ENCODE results near the gene SCFD2.
"Not testable (repeated sequence)": the region's sequence is repeated elsewhere in the genome, so short reads cannot be mapped to it uniquely, and the experiment has no call there.

Gene SCFD2

DNA sequence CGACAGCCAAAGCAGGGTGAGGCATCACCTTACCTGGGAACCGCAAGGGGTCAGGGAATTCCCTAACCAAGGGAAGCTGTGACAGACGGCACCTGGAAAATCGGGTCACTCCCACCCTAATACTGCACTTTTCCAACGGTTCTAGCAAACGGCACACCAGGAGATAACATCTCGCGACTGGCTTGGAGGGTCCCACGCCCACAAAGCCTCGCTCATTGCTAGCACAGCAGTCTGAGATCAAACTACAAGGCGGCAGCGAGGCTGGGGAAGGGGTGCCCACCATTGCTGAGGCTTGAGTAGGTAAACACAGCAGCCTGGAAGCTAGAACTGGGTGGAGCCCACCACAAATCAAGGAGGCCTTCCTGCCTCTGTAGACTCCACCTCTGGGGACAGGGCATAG lies 25.7 kb downstream of the SCFD2 start:
- DNase-seq, result not testable (repeated sequence)

DNA sequence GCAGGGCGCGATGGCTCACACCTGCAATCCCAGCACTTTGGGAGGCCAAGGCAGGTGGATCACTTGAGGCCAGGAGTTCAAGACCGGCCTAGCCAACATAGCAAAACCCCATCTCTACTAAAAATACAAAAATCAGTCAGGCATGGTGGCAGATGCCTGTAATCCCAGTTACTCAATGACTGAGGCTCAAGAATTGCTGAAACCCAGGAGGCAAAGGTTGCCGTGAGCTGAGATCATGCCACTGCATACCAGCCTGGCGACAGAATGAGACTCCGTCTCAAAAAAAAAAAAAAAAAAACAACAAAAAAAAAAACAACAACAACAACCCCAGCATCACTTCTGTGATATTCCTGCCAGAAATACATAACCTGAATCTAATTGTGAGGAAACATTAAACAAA lies 30.9 kb downstream of the SCFD2 start:
- not testable (repeated sequence) for DNase-seq

DNA sequence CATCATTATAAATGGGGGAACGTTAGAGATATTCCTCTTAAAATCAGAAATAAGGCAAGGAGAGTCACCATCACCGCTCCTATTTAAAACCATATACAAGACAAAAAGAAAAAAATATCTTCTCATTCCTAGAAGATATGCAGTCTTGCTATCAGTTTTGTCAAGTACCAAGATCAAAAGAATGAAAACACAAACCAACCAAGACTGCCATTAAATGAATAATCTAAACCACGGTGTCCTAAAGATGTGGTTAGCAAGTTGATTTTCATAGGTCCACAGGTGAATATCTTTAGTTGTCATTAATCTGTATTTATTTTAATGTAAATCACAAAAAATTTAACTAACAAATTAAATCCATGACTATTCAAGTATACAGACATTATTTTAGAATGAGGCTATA lies 39.3 kb downstream of the SCFD2 start:
- no peak for DNase-seq

DNA sequence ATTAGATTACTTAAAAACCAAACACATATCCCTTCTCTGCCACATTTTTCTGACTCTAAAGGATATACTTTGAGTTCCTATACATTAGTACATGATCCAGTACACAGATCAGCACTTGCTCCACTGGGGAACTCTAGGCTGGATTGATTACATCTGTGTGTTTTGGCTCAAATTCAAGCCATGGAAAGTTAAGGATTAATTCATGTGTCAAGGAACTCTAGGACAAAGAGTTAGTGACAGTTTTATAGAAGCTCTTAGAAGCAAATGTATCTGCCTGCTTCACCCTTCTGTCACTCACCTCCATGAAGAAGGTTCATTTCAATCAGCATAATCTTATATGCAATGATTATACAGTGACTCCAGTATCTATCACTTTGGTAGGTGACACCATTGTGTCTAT lies 43.2 kb downstream of the SCFD2 start:
- DNase-seq, result no peak

DNA sequence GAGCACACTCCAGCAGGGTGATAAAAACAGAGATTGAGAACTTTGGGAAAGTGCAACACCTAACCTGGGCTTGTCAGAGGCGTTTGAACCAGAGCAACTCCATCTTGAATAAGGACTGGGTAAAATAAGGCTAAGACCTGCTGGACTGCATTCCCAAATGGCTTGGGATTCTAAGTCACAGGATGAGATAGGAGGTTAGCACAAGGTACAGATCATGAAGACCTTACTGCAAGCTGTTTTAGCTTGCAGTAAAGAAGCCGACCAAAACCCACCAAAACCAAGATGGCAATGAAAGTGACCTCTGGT lies 43.9 kb downstream of the SCFD2 start:
- DNase-seq, result no peak

DNA sequence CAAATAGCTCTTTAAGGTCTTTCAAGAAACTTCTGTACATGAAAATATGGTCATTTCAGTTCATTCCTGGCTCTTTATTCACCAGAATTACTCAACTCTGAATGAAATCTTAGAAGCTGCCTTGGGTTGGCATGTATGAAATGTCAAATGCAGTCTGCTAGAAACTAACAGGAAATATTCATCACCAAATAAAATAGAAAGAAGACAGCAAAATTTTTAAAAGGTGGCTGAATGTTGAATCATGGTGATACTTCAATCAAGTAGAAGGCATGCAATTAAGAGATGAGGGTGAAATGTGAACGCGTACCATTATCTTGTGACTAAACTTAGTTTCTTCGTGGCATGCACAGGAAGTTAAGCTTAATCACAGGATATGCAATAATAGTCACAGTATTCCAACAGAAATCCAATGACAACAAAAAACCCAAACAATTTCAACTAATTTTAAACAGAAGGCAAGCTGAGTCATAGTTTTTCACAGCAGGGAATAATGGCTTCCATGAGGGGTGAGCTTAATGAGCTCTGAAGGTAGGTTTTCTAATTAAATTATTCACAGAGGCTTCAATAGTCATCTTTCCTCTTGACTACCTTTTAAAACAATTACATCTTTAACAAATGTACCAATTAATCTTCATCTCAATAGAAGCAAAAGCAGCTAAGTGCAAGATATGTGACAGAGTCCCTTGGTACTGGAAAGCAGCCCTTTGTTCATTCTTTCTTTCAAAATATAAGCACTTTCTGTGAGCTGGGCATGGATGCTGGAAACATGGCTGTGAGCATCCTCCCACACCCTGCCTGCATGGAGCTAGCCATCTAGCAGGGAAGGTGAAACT lies 44.5 kb downstream of the SCFD2 start:
- DNase-seq, result no peak

DNA sequence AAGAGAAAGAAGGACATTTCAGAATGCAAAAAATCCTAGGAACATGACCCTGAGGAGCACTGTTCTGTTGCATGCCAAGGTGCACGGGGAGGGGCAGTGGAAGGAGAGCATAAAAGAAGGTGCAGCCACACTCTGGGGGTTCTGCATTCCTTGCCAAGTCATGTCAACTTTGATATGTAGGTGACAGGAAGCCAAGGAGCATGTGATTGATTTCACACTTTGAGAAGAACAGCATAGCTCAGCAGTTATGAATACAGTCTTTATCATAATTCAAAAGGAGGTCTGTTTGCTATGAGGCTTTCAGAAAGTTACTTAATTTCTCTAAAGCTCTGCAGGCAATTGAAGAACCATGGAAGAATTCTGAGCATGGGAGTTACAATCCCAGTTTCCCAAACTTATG lies 50.6 kb downstream of the SCFD2 start:
- no peak for DNase-seq

DNA sequence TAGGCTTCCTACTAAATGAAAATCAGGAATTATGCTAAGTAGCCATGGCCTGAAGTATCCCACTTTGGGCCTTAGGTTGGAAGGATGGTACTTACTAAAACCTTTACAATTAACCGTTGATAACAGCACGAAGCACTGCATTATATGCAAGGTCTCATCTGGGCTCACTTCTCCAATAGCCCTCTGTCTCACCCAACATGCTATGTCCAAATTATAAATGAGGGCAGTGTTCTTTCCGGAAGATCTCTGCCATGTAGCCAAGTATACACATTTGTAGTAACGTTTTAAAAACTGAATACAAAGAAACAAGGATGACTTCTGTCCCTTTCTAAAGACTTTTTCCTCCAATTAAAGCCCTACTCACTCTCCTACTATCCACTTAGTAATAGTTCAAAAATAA lies 51.6 kb downstream of the SCFD2 start:
- no peak for DNase-seq

DNA sequence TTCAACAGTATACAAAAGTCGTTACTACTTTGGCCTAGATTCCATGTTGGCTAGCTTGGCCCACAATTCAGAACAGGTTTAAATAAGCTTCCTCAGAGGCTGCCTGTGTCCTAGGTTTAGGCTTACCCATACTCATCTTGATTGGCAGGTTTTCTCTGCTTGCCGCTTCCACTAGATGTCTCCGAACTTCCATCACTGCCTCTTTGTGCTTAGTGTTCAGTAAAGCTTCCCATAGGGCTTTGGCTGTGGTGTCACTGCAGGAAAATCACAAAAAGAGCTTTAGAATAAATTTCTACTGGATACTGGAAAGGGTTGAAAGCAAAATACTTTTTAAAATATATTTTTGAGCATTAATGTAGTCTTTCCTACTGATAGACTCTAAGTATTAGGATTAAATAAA lies 52.4 kb downstream of the SCFD2 start:
- DNase-seq, result no peak

DNA sequence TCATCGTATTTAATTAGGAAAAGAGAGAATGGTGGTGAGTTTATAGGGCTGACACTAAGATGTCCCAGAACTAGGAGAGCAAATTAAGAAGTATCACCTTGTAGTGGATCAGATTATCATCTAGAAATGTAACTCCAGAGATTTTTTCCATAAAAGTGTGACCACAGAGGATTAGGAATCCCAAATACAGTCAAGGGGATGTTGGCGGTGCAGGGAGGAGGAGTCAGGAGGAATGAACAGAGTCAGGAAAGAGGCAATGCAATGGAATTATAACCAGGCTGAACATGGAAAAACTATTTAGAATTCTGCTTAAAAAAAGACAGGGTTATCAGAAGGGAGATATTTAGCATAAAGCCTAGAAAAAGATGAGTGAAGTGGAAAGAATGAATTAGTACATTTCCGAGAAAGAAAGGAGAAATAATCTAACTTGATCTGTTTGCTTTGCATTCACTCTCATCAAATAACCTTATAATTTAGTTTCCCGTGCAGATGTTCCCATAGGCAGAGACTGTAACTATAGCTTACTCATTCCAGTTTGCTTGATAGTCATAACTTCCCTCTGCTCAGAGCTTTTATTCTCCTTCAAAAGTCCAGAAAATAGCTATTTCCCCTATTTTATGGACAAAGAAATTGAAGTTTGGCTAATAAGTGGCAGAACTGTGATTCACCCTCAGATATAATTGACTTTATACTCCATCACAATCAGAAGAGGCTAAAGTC lies 56.4 kb downstream of the SCFD2 start:
- DNase-seq, result no peak

DNA sequence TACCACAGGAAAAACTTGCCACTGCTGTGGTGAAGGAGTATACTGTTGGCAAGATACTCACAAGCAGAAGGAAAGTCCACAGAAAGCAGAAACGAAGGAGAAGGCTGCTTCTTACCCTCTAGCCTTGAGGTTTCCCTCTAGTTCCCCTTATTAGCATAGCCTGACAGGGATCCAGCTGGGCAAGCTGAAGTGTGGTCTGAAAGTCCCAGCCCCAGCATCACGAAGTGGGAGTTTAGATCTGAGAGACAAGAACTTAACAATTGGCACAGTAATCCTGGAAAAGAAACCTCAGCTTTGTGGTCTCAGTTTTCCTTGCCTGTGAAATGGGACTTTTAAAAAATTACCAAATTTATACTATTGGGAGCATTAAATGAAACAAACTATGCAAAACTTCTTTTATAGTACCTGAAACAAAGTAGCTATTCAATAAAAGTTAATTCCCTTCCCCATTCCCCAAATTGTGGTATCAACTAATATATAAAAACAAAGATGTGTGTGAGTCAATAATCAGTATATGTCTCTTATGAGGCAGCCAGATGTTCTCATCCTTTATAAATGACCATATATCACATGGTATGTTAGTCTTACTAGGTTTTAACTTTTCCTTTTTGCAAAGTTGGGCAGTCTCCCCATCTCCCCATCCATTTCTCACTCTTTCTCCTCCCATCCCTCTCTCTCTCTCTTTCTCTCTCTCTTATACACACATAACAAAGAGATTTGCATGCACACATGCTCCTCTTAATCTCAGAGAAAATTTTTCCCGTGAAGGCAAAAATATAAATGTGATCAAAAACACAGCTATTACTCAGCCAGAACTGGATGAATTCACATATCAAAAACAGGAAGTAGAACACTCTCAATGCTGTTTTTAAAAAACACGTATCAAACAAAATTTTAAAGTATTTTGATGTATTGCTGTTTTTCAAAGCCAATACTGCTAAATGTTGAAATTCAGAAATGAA lies 57.8 kb downstream of the SCFD2 start:
- no peak for DNase-seq

DNA sequence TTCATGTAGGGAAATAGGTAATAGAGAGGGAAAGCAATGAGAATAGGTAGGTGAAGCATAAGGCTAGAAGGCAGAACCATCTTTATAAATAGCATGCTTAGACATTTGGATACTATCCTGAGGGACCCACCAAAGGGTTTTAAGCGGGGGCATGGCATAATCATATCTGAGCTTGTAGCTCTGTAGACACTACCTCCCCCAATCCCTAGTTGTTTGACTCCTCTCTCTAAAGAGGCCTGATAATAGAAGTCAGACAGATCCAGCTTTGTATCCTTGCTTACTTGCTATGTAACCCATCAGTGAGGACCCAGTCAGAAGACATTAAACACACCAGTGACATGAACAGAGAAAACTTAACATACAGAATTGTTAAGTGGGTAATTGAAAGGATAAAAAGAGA lies 58.7 kb downstream of the SCFD2 start:
- DNase-seq, result no peak

DNA sequence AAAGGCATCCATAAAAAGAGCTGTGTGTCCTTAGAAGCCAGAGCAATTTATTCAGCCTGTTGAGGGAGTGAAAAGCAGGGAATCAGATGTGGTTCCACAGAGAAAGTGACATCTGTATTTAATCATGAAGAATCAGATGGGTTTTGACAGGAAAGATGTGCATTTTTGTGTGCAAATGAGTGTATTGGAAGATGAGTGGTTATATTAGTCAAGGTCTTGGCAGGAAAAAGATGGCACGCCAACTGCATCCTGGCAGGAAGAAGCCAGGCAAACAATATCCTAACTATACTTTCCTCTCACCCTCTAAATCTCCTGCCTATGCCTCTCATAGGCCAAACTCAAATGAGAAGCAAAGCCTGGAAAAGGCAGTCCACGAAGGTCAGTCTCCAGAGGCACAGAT lies 59.1 kb downstream of the SCFD2 start:
- DNase-seq, result no peak

DNA sequence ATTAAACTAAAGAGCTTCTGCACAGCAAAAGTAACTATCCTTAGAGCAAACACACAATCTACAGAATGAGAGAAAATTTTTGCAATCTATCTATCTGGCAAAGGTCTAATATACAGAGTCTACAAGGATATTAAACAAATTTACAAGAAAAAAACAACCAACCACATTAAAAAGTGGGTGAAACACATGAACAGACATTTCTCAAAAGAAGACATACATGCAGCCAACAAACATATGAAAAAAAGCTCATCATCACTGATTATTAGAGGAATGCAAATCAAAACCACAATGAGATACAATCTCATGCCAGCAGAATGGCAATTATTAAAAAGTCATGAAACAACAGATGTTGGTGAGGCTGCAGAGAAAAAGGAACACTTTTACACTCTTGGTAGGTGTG lies 73.7 kb downstream of the SCFD2 start:
- not testable (repeated sequence) for DNase-seq

DNA sequence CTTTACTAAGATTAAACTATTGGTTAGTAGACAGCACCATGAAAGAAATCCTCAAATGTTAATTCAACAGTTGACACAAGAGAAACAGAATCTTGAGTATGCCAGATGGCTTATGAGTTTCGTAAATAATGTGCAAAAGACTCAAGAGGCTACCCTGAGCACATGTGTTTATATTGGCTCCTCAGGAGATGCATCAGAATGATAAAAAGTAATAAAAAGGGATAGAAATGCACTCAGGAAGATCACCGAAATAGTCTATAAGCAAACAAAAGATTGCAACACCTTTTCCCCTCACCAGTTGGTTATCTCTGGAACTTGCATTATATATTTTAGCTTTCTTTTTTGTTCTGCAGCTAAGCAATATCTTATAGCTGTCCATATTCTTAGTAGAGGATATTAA lies 84.4 kb downstream of the SCFD2 start:
- no peak for DNase-seq

DNA sequence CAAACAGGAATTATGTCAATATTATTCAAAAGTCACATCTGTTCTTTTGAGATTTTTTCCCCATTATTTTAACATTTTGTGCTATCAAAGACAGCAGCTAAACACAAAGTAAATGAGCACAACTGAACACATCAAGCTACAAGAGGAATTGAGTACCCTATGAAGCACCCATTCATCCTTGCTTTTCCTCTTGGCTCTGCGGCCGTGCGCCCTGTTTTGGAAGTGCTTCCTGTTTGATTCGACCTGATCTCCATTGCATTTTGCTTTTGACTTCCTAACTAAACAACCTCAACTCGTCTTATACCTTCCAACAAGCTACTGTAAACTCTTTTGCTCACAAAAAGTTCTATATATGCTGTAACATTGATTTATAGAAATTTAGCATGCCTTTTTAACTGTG lies 85.0 kb downstream of the SCFD2 start:
- no peak for DNase-seq

DNA sequence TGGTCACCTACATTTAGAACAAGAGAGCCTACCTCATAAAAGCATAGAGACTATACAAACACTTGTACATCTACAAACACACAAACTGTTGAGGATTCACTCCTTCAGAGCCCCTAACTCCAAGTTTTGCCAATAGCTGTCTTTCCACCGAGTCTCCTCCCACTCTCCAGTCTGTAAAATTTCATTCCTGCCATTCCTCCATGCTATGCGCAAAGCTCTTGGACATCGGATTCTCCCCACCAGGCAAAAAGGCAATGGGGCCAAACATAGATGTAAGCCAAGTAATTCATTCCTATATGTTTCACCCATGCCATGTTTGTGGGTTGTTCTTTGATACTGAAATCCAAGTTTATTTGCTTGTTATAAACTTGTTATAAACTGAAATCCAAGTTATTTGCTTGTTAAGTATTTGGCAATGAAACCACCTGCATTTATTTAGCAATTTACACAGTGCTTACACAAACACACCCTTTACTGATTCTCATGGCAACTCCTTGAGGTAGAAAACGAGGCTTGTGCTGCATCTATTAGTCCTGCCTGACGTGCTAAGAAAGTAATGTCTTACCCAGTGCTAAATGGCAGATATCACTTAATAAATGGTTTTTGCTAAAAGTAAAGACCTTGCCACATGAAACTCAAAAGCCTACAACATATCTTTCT lies 91.1 kb downstream of the SCFD2 start:
- no peak for DNase-seq

DNA sequence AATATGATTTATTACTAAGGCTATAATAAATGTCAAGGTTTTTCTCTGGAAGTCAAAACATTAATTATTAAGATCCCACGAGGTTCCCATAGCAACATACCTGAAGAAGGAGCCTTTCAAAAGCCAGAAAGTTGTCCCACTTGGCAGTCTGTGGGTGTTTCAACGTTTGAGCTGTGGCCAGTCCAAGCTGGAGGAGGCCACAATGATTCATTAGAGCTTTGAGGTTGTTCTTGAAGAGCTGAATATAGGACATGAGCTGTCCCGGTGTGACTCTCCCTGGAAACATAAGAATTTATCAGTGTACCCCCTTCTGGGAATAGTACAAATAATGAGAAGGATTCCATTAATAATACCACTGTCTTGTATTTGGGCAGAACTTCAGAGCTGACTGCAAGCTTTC lies 92.1 kb downstream of the SCFD2 start:
- DNase-seq, result no peak

DNA sequence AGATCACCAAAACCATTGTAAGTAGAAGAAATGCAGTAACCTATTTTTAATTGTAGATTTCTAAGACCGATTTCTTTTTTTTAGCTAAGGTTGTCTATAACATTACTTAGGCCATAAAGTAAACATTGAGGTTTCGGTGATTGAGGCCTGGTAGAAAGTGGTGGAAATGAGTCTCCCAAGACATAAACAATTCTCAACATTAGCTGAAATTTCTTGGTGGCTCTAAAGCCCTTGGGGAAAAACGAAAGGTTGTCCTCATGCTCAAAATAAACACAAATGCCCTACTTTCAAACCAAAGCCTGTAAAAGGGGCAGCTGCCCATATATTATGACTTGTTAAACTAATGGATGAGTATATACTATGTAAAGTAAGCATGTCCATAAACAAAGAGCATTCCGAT lies 98.8 kb downstream of the SCFD2 start:
- DNase-seq, result no peak

DNA sequence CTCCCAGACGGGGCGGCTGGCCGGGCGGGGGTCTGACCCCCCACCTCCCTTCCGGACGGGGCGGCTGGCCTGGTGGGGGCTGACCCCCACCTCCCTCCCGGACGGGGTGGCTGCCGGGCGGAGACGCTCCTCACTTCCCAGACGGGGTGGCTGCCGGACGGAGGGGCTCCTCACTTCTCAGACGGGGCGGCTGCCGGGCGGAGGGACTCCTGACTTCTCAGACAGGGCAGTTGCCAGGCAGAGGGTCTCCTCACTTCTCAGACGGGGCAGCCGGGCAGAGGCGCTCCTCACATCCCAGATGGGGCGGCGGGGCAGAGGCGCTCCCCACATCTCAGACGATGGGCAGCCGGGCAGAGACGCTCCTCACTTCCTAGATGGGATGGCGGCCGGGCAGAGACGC lies 109.9 kb downstream of the SCFD2 start:
- not testable (repeated sequence) for DNase-seq

DNA sequence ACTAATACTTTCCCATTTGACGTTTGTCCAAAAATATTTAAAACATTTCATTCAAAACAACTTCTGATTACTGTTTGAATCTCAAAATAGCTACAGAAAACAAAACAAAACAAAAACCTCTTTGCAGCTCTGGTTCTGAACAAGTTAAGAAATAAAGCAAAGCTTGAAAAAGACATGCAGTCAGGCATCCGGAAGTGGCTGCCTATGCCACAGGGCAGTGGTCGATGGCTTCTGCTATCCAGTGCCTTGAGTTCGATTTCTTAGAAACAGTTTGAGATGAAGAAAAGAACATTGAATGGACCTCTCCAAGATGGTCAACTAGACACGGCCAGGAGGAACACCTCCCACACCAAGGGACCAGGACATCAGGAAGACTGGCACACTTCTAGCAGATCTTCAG lies 125.3 kb downstream of the SCFD2 start:
- DNase-seq, result no peak

DNA sequence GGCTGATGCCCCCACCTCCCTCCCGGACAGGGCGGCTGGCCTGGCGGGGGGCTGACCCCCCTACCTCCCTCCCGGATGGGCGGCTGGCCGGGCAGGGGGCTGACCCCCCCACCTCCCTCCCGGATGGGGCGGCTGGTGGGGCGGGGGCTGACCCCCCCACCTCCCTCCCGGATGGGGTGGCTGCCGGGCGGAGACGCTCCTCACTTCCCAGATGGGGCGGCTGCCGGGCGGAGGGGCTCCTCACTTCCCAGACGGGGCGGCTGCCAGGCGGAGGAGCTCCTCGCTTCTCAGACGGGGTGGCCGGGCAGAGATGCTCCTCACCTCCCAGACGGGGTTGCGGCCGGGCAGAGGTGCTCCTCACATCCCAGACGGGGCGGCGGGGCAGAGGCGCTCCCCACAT lies 127.5 kb downstream of the SCFD2 start:
- not testable (repeated sequence) for DNase-seq

DNA sequence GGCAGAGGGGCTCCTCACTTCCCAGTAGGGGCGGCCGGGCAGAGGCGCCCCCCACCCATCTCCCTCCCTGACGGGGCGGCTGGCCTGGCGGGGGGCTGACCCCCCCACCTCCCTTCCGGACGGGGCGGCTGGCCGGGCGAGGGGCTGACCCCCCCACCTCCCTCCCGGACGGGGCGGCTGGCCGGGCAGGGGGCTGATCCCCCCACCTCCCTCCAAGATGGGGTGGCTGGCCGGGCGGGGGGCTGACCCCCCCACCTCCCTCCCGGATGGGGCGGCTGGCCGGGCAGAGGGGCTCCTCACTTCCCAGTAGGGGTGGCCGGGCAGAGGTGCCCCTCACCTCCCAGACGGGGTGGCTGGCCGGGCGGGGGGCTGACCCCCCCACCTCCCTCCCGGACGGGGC lies 128.1 kb downstream of the SCFD2 start:
- DNase-seq, result not testable (repeated sequence)
